GM10266 (cell line): ENCODE results near the gene FOLR3.

Source experiments
- DNase-seq: peaks from one replicate; pipeline ENCODE4 v3.0.0; 2012; ENCODE audit errors: extremely low spot score
- CTCF ChIP-seq: IDR thresholded peaks from 2 replicates; pipeline ENCODE4 v1.5.1; 2012; ENCODE audit warnings: mild to moderate bottlenecking, low read depth; ENCODE audit not compliant: control insufficient read depth, insufficient read depth; ENCODE audit errors: missing control alignments

Gene FOLR3

GRCh38 chr11:72114570-72114969, 21.0 kb upstream of the FOLR3 start:
- no peak for TF ChIP-seq CTCF
- no peak for DNase-seq

GRCh38 chr11:72116019-72116755, 19.3 kb upstream of the FOLR3 start:
- no peak for TF ChIP-seq CTCF
- DNase-seq, result no peak

- DNase-seq, result no peak
- no peak for TF ChIP-seq CTCF
These were observed 16.3 kb upstream of the FOLR3 start for GRCh38 chr11:72119198-72119597.

GRCh38 chr11:72120930-72121329, 14.6 kb upstream of the FOLR3 start:
- no peak for TF ChIP-seq CTCF
- DNase-seq, result no peak

GRCh38 chr11:72122607-72123006, 12.9 kb upstream of the FOLR3 start:
- TF ChIP-seq CTCF, result no peak
- DNase-seq, result no peak

GRCh38 chr11:72123117-72123653, 12.3 kb upstream of the FOLR3 start:
- DNase-seq, result no peak
- TF ChIP-seq CTCF, result no peak

GRCh38 chr11:72124046-72124445, 11.5 kb upstream of the FOLR3 start:
- DNase-seq, result no peak
- TF ChIP-seq CTCF, result no peak
